Heart left ventricle (tissue), 16 donors: ENCODE results near the gene POLD2. TPM values are rescaled to one million over a fixed set of nuclear protein-coding genes. Genes with fewer than 3 reads are reported as not detected.
A peak's percentile ranks its signal among the peaks of the same experiment; 100 is the strongest.

Experiments
- ATAC-seq, 4 donors: fragments of 200-7000 bp; cut with Tn5 transposase; one replicate each; pipeline ENCODE4 v1.9.1; 2020 to 2022; ENCODE audit warnings: moderate library complexity in 4 of 4, mild to moderate bottlenecking in 3 of 4, moderate number of reproducible peaks in 1 of 4
- DNase-seq, 5 donors: peaks; one replicate each; pipeline ENCODE4 v3.0.0-alpha.2; 2020
- H3K27ac ChIP-seq, 12 donors: fragments of 200-600 bp; sonication (generic) in 4 of 12; one replicate each; pipeline versions ENCODE4 v1.5.0 to v1.8.0; 2016 to 2022; ENCODE audit warnings: mild to moderate bottlenecking in 2 of 12
- H3K27me3 ChIP-seq, 9 donors: fragments of 200-600 bp; sonication (generic) in 2 of 9; one replicate each; pipeline versions ENCODE4 v1.5.1 to v1.8.0; 2016 to 2022; ENCODE audit warnings: mild to moderate bottlenecking in 3 of 9
- H3K36me3 ChIP-seq, 9 donors: fragments of 200-600 bp; sonication (generic) in 2 of 9; one replicate each; pipeline versions ENCODE4 v1.5.0 to v1.8.0; 2018 to 2022; ENCODE audit warnings: mild to moderate bottlenecking in 2 of 9
- H3K4me1 ChIP-seq, 12 donors: fragments of 200-600 bp; sonication (generic) in 4 of 12; one replicate each; pipeline versions ENCODE4 v1.5.0 to v1.8.0; 2016 to 2022; ENCODE audit warnings: mild to moderate bottlenecking in 3 of 12
- H3K4me3 ChIP-seq, 12 donors: fragments of 200-600 bp; sonication (generic) in 4 of 12; one replicate each; pipeline versions ENCODE4 v1.5.0 to v1.8.0; 2017 to 2022; ENCODE audit warnings: mild to moderate bottlenecking in 9 of 12, moderate library complexity in 4 of 12
- H3K9me3 ChIP-seq, 12 donors: fragments of 200-600 bp; sonication (generic) in 4 of 12; one replicate each; pipeline versions ENCODE4 v1.5.0 to v1.8.0; 2016 to 2022; ENCODE audit warnings: mild to moderate bottlenecking in 1 of 12
- POLR2A ChIP-seq, 2 donors: fragments of 450-650 bp; IDR thresholded peaks; one replicate each; pipeline ENCODE4 v1.6.1; 2017; ENCODE audit warnings: antibody characterized with exemption in 2 of 2, mild to moderate bottlenecking in 2 of 2, moderate library complexity in 2 of 2
- WGBS, 4 donors: extraction: QIAGEN DNeasy Blood & Tissue Kit in 2 of 4; methylation state at CpG; one replicate each; pipeline versions ENCODE4 v1.1.5 to v1.1.7; 2013 to 2018; 5-methylcytosine and 5-hydroxymethylcytosine counted together
- intact Hi-C, 10 donors: fragments of 100-400 bp; cut with DNase I; formaldehyde crosslinking; loops; one replicate each; pipeline versions ENCODE4 v1.11.1 to v1.14.2; 2022
- polyA plus RNA-seq, 2 donors: library from polyadenylated mRNA; stranded (reverse); fragments of 200-250 nt; gene quantifications; one replicate each; pipeline ENCODE4 v1.2.3, GENCODE V29; 2013
- total RNA-seq, 9 donors: library from RNA; depleted of rRNA in 2 of 9; stranded (reverse); fragments of >200 nt in 2 of 9; fragmentation: NEBNext Ultra II Directional in 3 of 9; extraction: Animal tissue kit (Norgen Biotek cat#: 25700) in 3 of 9; gene quantifications; one replicate each; pipeline versions ENCODE4 v1.1.0 to v1.2.4, GENCODE V29; 2016 to 2023
- TF ChIP-seq, protein P1 (sequence below), 12 donors: fragments of 200-600 bp; sonication (generic) in 4 of 12; IDR thresholded peaks; one replicate each; pipeline versions ENCODE4 v1.5.0 to v1.8.0; 2018 to 2022; ENCODE audit warnings: antibody characterized with exemption in 12 of 12, mild to moderate bottlenecking in 5 of 12
- donor health status: ischemic (EF 13 %, LVEDD 7.1; RV severe dilation, severe dysfunction).
- donor health status: healthy with polysubstance abuse.
- donor health status: DM: no; HTN: yes; CAD: no.
- donor health status: DM: no; HTN: no; CAD: no.
- donor health status: ischemic (EF 25% LVEDD 6.9; RV normal size, moderate dysfunction).
- donor health status: ischemic (EF 25% LVEDD 5.7; RV mildly dilated, moderate dysfunction).
- donor health status: healthy.
- donor health status: DM: yes; HTN: yes; CAD: no.
- donor health status: ischemic (EF 35%, LVEDD 5.7; RV mildly dilated, moderate dysfunction).
- donor health status: nonischemic (EF 11% LVEDD 7.7; RV severe dilation, severe dysfunction).
- donor health status: DM: yes; HTN: yes; CAD: no.
- donor health status: PGD.
- donor health status: ischemic (EF 29% LVEDD 5.4; RV normal size, mild dysfunction).
- donor health status: nonischemic (EF 23%, LVEDD 6.1; RV moderate dilation, normal function).

Gene POLD2
- total and polyA plus RNA-seq, 11 donors: 67.0 to 176 (median 89.2) TPM

DNA sequence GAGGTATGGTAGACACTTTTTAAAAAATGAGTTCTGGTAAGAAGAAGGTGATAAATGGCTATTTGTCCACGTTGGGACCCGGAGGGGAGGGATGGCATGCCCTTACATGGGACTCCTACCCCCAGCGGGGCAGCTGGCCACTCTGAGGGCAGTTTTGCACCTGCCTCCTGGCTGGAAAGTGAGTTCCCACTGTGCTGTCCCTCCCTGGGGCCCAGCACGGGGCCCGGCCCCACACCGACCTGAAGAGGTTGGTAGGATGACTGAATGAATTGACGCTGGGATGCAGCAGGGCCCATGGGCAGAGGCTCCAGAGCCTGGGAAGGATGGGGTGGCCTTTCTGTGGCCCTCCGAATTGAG, 19.8 kb downstream of the POLD2 start:
- H3K4me1 ChIP-seq: peaks cover 0 to 63% (median 27%) of the 10 kb centered on the region in 12 donors
- WGBS, 4 donors: 62 to 84% (median 73%) methylated on average over 7 to 8 of the region's 8 CpGs
- H3K36me3 ChIP-seq: peaks cover 0 to 17% (median 0%) of the 10 kb centered on the region in 9 donors
- TF ChIP-seq, protein P1, sequence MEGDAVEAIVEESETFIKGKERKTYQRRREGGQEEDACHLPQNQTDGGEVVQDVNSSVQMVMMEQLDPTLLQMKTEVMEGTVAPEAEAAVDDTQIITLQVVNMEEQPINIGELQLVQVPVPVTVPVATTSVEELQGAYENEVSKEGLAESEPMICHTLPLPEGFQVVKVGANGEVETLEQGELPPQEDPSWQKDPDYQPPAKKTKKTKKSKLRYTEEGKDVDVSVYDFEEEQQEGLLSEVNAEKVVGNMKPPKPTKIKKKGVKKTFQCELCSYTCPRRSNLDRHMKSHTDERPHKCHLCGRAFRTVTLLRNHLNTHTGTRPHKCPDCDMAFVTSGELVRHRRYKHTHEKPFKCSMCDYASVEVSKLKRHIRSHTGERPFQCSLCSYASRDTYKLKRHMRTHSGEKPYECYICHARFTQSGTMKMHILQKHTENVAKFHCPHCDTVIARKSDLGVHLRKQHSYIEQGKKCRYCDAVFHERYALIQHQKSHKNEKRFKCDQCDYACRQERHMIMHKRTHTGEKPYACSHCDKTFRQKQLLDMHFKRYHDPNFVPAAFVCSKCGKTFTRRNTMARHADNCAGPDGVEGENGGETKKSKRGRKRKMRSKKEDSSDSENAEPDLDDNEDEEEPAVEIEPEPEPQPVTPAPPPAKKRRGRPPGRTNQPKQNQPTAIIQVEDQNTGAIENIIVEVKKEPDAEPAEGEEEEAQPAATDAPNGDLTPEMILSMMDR (IDR thresholded peaks at IDR 0.05): no peak
- no peak for TF ChIP-seq POLR2A (IDR thresholded peaks at IDR 0.05)
- H3K27ac ChIP-seq: peak overlapping the region in 8 of 12 donors; percentile 41 to 88 (median 72)
- H3K4me3 ChIP-seq: peak overlapping the region in 9 of 12 donors; percentile 23 to 76 (median 65)
- H3K9me3 ChIP-seq: no peaks in the 10 kb centered on the region
- intact Hi-C loops: no loop called here
- ATAC-seq (peak in 1 of 4 donors; percentile 2), DNase-seq (no peak)
- peaks cover 0 to 18% (median 0%) of the 10 kb centered on the region in 9 donors for H3K27me3 ChIP-seq

DNA sequence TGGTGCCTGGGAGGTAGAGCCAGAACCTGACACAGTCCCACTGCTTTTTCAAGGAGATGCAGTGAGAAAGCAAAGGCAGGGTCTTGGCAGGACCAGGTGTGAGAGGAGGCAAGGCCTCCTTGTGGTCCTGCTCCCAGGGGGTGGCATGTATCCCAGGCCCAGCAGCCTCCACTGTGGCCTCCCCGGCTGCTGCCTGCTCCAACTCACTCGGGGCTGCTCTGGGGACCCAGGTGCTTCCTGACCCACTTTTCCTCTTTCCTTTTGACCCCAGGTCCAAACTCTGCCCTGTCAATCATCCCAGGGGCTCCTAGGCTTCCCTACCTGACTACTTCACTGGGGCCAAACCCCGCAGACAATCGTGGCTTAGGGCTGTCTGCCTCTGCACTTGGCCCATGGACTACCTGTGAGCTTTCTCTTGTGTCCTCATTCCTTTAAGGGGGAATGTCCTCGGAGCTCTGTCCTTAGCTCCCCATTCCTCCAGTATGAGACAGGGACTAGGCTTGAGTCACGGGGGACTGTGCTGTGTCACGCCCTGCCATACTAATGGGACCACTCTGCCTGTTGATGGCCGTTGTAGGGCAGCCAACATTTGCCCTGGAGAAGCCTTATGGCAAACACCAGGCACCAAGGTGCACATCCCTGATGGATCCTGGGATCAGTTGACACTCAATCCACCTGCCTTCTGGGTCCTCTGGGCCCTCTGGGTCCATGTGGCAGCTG, 20.3 kb downstream of the POLD2 start:
- Histone ChIP-seq H3K36me3 (peaks cover 0 to 12% (median 0%) of the 10 kb centered on the region in 9 donors), H3K4me1 (peaks cover 0 to 63% (median 27%) of the 10 kb centered on the region in 12 donors), H3K4me3 (no peak overlapping the region), H3K27me3 (peaks cover 0 to 18% (median 0%) of the 10 kb centered on the region in 9 donors), H3K9me3 (no peaks in the 10 kb centered on the region), H3K27ac (peak overlapping the region in 10 of 12 donors; percentile 16 to 88 (median 68))
- TF ChIP-seq, protein P1 (IDR thresholded peaks at IDR 0.05): no peak
- no peak for TF ChIP-seq POLR2A (IDR thresholded peaks at IDR 0.05)
- intact Hi-C loops: no loop called here
- no peak for ATAC-seq
- WGBS, 4 donors: 75 to 88% (median 80%) methylated on average over 8 of the region's 8 CpGs
- DNase-seq: no peak

DNA sequence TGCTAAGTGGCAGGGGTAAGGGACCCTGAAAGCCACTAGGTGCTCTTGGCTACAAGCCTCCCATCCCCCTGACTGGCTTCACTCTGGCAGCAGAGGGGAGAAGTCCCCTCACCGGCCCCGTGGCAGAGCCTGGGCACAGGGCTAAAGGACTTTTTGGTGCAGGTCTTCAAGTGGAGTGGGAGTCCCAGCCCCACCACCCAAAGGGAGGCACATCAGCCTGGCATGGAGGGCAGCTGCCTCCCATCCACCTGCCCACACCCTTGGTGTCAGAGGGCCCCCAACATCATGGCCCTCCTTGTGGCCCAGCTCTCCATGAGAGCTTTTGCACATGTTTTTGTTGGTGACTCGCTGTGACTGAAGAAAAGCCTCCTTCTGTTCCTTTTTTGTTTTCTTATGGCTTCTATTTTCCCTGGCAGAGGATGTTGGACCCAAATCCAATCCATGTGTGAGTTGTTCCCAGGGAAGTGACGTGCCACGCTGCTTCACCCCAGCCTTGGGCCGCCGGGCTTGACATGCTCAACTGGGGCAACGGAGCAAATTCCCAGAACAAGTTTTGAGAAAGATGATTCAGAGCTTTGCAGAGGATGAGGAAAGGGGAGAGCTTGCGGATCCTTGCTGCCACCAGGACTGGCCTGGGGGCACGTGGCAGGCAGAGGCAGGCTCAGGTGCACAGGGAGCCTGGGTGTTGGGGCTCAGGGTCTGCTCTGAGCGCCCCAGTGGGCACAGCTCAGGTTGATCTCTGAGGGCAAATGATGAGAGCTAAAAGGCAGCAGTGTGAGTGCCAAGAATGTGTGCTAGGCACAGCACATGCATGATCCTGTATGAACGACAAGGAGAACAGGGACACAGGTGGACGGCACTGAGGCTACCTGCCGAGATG, 21.1 kb downstream of the POLD2 start:
- Histone ChIP-seq H3K27ac (peak overlapping the region in 11 of 12 donors; percentile 23 to 90 (median 68)), H3K4me3 (no peak overlapping the region), H3K9me3 (no peaks in the 10 kb centered on the region), H3K4me1 (peaks cover 0 to 58% (median 27%) of the 10 kb centered on the region in 12 donors), H3K36me3 (peaks cover 0 to 5% (median 0%) of the 10 kb centered on the region in 9 donors), H3K27me3 (peaks cover 0 to 18% (median 0%) of the 10 kb centered on the region in 9 donors)
- intact Hi-C loops: no loop called here
- TF ChIP-seq, protein P1 (IDR thresholded peaks at IDR 0.05): no peak
- no peak for TF ChIP-seq POLR2A (IDR thresholded peaks at IDR 0.05)
- 79 to 92% (median 86%) methylated on average over 12 to 14 of the region's 14 CpGs for WGBS, 4 donors
- ATAC-seq: peak in 3 of 4 donors; percentile 17 to 46 (median 25)
- DNase-seq: peak in 1 of 5 donors; percentile 36
